Skeletal muscle satellite cell (primary cell): Measurements from ENCODE around the gene MYL10.

Experiments
- H3K27me3 ChIP-seq: 2 replicates; pipeline ENCODE4 v1.7.0; 2013; ENCODE audit warnings: low read length; ENCODE audit not compliant: control insufficient read depth, insufficient read depth
- H3K36me3 ChIP-seq: 2 replicates; pipeline ENCODE4 v1.7.0; 2013; ENCODE audit warnings: mild to moderate bottlenecking, control low read depth, low read length; ENCODE audit not compliant: insufficient read depth
- H3K4me1 ChIP-seq: 2 replicates; pipeline ENCODE4 v1.7.0; 2013; ENCODE audit warnings: low read length; ENCODE audit not compliant: control insufficient read depth, insufficient read depth
- H3K4me2 ChIP-seq: 2 replicates; pipeline ENCODE4 v1.7.0; 2013; ENCODE audit warnings: mild to moderate bottlenecking, low read length
- H3K4me3 ChIP-seq: 2 replicates; pipeline ENCODE4 v1.7.0; 2013; ENCODE audit warnings: low read length
- H3K9ac ChIP-seq: 2 replicates; pipeline ENCODE4 v1.7.0; 2013; ENCODE audit warnings: mild to moderate bottlenecking, low read depth, low read length, moderate library complexity
- H3K9me3 ChIP-seq: replicated peaks from 2 replicates; pipeline ENCODE4 v1.7.0; 2013; ENCODE audit warnings: mild to moderate bottlenecking, control low read depth, low read length

Gene MYL10

DNA sequence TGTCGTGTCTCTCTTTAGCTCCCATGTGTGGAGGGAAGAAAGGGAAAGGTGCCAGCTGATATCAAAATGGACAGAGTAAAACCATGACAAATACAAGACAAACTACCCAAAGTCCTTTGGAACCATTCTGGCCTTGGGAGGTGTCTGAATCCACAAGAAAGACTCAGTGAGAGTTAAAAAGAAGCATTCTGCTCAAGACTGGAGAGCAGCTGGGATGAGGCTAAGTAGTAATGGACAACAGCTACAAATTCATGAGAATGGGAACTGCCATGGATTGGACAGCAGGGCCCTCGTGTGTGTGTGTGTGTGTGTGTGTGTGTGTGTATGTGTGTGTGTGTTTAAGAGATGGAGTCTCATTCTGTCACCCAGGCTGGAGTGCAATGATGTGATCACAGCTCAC lies 39.6 kb upstream of the MYL10 start:
- Histone ChIP-seq H3K36me3 (no peaks in the 10 kb centered on the region), H3K4me1 (no peaks in the 10 kb centered on the region), H3K9me3 (no peaks in the 10 kb centered on the region), H3K9ac (no peak overlapping the region), H3K4me2 (no peak overlapping the region), H3K4me3 (no peak overlapping the region), H3K27me3 (peaks cover 14% of the 10 kb centered on the region)

DNA sequence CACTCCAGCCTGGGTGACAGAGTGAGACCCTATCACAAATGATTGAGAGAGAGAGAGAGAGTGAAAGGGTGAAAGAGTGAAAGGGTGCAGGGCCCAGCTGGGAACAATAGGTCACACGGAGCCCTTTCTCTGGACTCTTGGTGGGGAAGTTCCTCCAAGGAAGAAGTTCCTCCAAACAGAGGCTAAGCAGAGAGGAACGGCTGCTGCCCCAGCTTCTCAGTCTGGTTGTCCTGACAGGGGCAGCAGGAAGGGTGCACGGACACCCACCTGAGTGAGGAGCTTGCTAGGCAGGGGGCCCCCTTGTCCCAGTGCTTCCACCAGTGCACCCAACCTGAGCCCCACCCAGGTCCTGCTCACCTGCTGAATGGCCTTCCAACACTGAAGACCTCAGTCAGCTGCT lies 38.8 kb upstream of the MYL10 start:
- Histone ChIP-seq H3K4me2 (no peak overlapping the region), H3K4me1 (no peaks in the 10 kb centered on the region), H3K9ac (no peak overlapping the region), H3K27me3 (peaks cover 22% of the 10 kb centered on the region), H3K9me3 (no peaks in the 10 kb centered on the region), H3K36me3 (no peaks in the 10 kb centered on the region), H3K4me3 (no peak overlapping the region)

DNA sequence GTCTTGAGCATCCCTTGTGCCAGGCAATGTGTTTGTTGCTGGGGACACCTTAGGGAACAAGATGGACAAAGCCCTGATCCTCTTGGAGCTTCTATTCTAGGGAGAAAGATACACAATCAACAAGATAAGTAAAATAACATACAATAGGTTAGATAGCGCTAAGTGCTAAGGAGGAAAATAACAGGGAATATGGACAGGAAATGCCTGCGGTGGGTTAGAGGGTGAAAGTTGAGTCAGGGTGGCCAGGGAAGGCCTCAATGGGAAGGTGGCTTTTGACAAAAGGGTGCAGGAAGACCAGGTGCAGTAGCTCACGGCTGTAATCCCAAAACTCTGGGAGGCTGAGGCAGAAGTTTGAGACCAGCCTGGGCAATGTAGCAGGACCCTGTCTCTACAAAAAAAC lies 38.3 kb upstream of the MYL10 start:
- Histone ChIP-seq H3K9me3 (no peaks in the 10 kb centered on the region), H3K4me3 (no peak overlapping the region), H3K36me3 (no peaks in the 10 kb centered on the region), H3K9ac (no peak overlapping the region), H3K4me2 (no peak overlapping the region), H3K4me1 (no peaks in the 10 kb centered on the region), H3K27me3 (peaks cover 23% of the 10 kb centered on the region)

DNA sequence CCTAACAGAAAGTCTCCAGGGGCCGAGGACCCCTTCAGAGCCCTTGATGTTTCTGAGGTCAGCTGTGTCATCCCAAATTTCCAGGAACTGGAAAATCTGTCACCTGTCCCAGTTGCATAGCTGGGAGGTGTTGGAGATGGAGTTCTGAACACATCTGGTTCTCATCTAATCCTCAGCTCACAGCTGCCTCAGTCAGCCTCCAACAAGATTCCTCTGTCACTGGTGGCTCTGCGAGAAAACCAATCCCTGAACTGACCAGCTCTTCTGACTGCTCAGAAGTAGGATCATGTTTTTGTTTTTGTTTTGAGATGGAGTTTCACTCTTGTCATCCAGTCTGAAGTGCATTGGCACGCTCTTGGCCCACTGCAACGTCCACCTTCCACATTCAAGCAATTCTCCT lies 37.6 kb upstream of the MYL10 start:
- no peaks in the 10 kb centered on the region for H3K36me3 ChIP-seq
- H3K4me2 ChIP-seq: no peak overlapping the region
- H3K4me1 ChIP-seq: no peaks in the 10 kb centered on the region
- peaks cover 29% of the 10 kb centered on the region for H3K27me3 ChIP-seq
- H3K9ac ChIP-seq: no peak overlapping the region
- no peaks in the 10 kb centered on the region for H3K9me3 ChIP-seq
- no peak overlapping the region for H3K4me3 ChIP-seq

DNA sequence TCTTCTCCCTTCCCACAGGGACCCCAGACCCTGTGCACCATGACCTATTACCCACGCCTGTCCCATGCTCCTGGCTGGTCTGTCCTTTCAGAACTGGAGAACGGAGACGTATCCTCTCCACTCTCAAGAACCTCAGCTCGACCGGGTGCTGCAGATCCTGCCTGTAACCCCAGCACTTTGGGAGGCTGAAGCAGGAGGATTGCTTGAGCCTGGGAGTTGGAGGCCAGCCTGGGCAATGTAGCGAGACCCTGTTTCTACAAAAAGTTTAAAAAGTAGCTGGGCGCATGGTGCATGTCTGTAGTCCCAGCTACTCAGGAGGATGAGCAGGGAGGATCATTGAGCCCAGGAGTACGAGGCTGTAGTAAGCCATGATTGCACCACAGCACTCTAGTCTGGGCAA lies 37.2 kb upstream of the MYL10 start:
- Histone ChIP-seq H3K4me3 (no peak overlapping the region), H3K27me3 (peaks cover 31% of the 10 kb centered on the region), H3K9me3 (no peaks in the 10 kb centered on the region), H3K4me2 (no peak overlapping the region), H3K9ac (no peak overlapping the region), H3K36me3 (no peaks in the 10 kb centered on the region), H3K4me1 (no peaks in the 10 kb centered on the region)

DNA sequence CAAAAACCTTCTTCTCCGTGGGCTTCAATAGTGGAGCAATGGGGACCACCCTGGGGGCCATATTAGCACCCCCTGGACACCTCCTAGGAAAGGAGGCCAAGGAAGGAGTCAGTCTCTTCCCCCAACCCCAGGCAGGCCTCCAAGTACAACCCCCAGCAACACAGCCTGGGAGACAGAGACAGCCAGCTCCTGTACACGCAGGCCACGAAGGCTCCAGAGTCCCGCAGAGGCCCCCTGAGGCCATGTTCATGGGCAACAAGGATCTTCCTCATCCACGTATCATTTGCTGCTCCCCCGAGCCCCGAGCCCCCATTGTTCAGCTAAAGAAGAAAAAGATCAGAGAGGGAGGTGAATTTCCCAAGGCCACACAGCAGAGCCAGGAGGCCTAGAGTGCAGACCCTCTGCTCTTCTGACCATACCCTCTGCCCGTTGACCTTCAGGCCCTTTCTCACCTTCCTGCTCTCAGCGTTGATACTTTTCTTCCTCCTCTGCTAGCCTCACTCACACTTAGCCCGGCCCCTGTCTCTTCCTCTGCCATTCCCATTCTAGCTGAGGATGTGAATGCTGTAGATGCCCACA lies 35.9 kb upstream of the MYL10 start:
- Histone ChIP-seq H3K9ac (no peak overlapping the region), H3K27me3 (peaks cover 40% of the 10 kb centered on the region), H3K36me3 (no peaks in the 10 kb centered on the region), H3K4me2 (no peak overlapping the region), H3K4me1 (no peaks in the 10 kb centered on the region), H3K9me3 (no peaks in the 10 kb centered on the region), H3K4me3 (no peak overlapping the region)

DNA sequence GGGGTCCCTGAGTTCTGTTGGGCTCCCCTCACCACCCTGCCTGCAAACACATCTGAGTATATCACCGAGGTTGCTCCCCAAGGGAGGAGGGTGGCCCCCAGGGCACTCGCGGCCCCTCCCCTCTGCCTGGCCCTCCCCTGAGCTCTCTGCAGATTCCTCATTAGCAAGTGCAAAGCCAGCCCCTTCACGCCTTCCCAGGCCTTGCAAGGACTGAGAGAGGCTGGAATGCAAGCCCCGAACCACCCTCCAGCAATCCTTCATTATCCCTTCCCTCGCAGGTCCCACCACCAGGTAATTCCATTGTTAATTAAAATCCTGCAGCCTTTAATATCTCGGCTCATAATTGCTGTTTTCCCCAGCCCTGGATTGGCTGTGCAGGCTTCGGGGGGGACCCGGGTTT lies 35.3 kb upstream of the MYL10 start:
- no peaks in the 10 kb centered on the region for H3K9me3 ChIP-seq
- H3K4me1 ChIP-seq: no peaks in the 10 kb centered on the region
- peaks cover 40% of the 10 kb centered on the region for H3K27me3 ChIP-seq
- no peaks in the 10 kb centered on the region for H3K36me3 ChIP-seq
- H3K4me3 ChIP-seq: no peak overlapping the region
- no peak overlapping the region for H3K4me2 ChIP-seq
- H3K9ac ChIP-seq: no peak overlapping the region

DNA sequence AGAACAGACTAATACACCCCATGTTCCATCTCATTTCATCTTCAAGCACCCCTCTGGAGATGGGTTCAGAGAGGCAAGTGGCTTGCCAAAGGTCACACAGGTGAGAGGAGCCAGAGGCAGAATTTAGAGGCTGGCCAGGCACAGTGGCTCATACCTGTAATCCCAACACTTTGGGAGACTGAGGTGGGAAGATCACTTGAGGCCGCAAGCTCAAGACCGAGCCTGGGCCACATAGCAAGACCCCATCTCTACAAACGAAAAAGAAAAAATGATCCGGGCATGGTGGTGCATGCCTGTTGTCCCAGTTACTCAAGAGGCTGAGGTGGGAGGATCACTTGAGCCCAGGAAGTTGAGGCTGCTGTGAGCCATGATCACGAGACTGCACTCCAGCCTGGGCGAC lies 34.7 kb upstream of the MYL10 start:
- H3K36me3 ChIP-seq: no peaks in the 10 kb centered on the region
- H3K9ac ChIP-seq: no peak overlapping the region
- peaks cover 38% of the 10 kb centered on the region for H3K27me3 ChIP-seq
- no peaks in the 10 kb centered on the region for H3K4me1 ChIP-seq
- H3K4me3 ChIP-seq: no peak overlapping the region
- no peak overlapping the region for H3K4me2 ChIP-seq
- no peaks in the 10 kb centered on the region for H3K9me3 ChIP-seq

DNA sequence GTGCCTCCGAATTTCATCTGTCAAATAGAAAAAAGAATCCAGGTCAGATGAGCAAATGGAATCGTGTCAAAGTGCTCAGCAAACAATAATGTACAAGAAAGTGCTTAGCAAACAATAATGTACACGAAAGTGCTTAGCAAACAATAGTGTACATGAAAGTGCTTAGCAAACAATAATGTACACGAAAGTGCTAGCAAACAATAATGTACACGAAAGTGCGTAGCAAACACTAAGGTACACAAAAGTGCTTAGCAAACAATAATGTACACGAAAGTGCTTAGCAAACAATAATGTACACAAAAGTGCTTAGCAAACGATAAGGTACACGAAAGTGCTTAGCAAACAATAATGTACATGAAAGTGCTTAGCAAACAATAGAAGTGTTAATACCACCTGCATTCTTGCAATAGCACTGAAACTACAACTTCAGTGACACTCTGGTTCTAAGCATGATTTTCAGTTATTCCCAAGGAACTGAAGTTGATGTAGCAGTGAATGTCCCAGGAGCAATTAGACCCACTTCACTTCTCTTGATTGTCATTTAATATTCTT lies 33.4 kb upstream of the MYL10 start:
- Histone ChIP-seq H3K27me3 (peaks cover 35% of the 10 kb centered on the region), H3K9ac (no peak overlapping the region), H3K4me3 (no peak overlapping the region), H3K36me3 (no peaks in the 10 kb centered on the region), H3K9me3 (no peaks in the 10 kb centered on the region), H3K4me2 (no peak overlapping the region), H3K4me1 (no peaks in the 10 kb centered on the region)

DNA sequence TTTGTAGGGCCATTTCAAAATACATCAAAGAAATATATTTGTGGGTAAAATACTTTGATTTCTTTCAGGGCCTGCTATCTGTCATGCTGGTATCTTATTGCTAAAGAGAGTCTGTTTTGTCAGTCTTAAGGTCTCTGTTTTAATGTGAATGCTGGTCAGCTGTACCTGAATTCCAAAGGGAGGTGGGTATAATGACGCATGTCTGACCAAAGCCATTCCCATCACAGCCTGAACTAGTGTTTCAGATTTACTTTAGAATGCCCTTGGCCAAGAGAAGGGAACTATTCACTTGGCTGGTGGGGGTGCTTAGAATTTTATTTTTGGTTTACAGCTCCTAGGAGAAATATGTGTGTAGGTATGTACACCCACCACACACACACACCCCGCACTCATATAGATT lies 30.6 kb upstream of the MYL10 start:
- H3K4me1 ChIP-seq: no peaks in the 10 kb centered on the region
- peaks cover 42% of the 10 kb centered on the region for H3K27me3 ChIP-seq
- no peaks in the 10 kb centered on the region for H3K9me3 ChIP-seq
- H3K36me3 ChIP-seq: no peaks in the 10 kb centered on the region
- no peak overlapping the region for H3K4me2 ChIP-seq
- no peak overlapping the region for H3K4me3 ChIP-seq
- no peak overlapping the region for H3K9ac ChIP-seq

DNA sequence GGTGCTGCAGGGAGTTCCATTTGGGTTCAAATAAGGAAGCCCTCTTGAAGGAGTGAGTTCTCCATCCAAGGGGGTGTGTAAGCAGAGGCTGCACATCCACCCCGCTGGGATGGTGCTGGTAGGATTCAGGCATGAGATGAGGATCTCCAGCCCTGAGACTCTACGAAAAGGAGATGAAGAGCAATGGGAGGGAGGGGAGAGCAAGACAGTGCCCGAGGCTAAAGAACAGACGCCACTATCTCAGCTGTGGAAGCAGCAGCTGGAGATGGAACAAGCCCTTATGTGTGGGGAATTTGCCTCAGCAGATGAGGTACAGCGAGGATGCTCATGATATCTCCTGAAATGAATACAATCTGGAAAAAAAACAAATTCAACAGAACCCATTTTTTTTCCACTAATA lies 28.1 kb upstream of the MYL10 start:
- Histone ChIP-seq H3K4me3 (no peak overlapping the region), H3K27me3 (peaks cover 40% of the 10 kb centered on the region), H3K4me1 (no peaks in the 10 kb centered on the region), H3K36me3 (no peaks in the 10 kb centered on the region), H3K9me3 (no peaks in the 10 kb centered on the region), H3K9ac (no peak overlapping the region), H3K4me2 (no peak overlapping the region)

DNA sequence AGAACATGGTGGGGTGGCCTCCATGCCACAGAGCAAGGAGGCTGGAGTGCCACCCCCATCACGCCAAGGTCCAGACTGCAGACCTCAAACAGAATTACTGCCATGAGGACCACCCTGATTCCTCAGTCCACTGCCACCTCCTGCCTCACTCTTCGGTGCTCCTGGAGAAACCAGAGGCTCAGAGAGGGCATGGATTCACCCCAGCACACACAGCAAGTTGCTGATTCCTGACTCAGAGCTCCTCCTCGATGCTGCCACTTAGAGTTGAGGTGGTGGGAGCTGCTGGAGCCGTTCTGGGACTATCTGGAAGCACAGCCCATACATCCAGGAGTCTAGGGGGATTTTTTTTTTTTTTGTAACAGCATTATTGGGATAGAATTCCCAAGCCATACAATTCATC lies 22.0 kb upstream of the MYL10 start:
- H3K4me1 ChIP-seq: no peaks in the 10 kb centered on the region
- no peaks in the 10 kb centered on the region for H3K36me3 ChIP-seq
- peaks cover 39% of the 10 kb centered on the region for H3K27me3 ChIP-seq
- no peak overlapping the region for H3K4me3 ChIP-seq
- H3K9ac ChIP-seq: no peak overlapping the region
- no peaks in the 10 kb centered on the region for H3K9me3 ChIP-seq
- peak overlapping the region; percentile 40 for H3K4me2 ChIP-seq
